H1 (cell line): Measurements from ENCODE around the gene SLC9A7. TPM values are rescaled to one million over a fixed set of nuclear protein-coding genes. Genes with fewer than 3 reads are reported as not detected.

Source experiments
- BCL11A ChIP-seq, 2 experiments: IDR thresholded peaks; one replicate each; pipeline ENCODE4 v1.6.1; 2011; ENCODE audit warnings: low read depth in 2 of 2, low read length in 2 of 2, mild to moderate bottlenecking in 2 of 2
- CBX5 ChIP-seq: fragments of 300-800, 300-1000 bp; sonication (generic); IDR thresholded peaks from 2 replicates; pipeline ENCODE4 v1.7.1; 2016; ENCODE audit warnings: antibody characterized with exemption, low read length, low read depth
- GTF2F1 ChIP-seq: IDR thresholded peaks from 2 replicates; pipeline ENCODE4 v1.6.1; 2012; ENCODE audit warnings: low read depth, low read length, improper control_type of control experiment, borderline replicate concordance
- RAD21 ChIP-seq, 2 experiments: IDR thresholded peaks in 1 of 2; conservative IDR thresholded peaks in 1 of 2; 2 replicates each; pipeline ENCODE4 v1.6.1; 2011; ENCODE audit warnings: low read depth in 2 of 2, low read length in 2 of 2, improper control_type of control experiment in 1 of 2, inconsistent platforms in 1 of 2, mild to moderate bottlenecking in 1 of 2, moderate library complexity in 1 of 2
- RXRA ChIP-seq: IDR thresholded peaks from 2 replicates; pipeline ENCODE4 v1.6.1; 2011; ENCODE audit warnings: low read depth, mild to moderate bottlenecking, low read length, moderate library complexity; ENCODE audit not compliant: insufficient read depth
- SIRT6 ChIP-seq: IDR thresholded peaks from one replicate; pipeline ENCODE4 v1.7.1; 2012; ENCODE audit warnings: low read length, inconsistent platforms
- SP4 ChIP-seq: IDR thresholded peaks from 2 replicates; pipeline ENCODE4 v1.6.1; 2012; ENCODE audit warnings: low read length, inconsistent platforms
- YY1 ChIP-seq: IDR thresholded peaks from 2 replicates; pipeline ENCODE4 v1.6.1; 2011; ENCODE audit warnings: low read depth, mild to moderate bottlenecking, low read length
- polyA plus RNA-seq, 7 experiments: library from polyadenylated mRNA; depleted of rRNA in 3 of 7; stranded (reverse) in 5 of 7; unstranded in 2 of 7; fragments of >200 nt in 5 of 7; fragments of 200-250 nt in 2 of 7; gene quantifications; 1 replicate in 5 of 7; 2 replicates in 1 of 7; 4 replicates in 1 of 7; pipeline versions ENCODE4 v1.2.1 to v1.2.3, GENCODE V29; 2011 to 2013; ENCODE audit warnings: missing spikeins in 2 of 7, mixed read lengths in 2 of 7
- total RNA-seq: library from RNA; stranded (reverse); fragmentation: NEBNext Ultra II Directional; extraction: Animal tissue kit (Norgen Biotek cat#: 25700); gene quantifications from 2 replicates; pipeline ENCODE4 v1.2.1, GENCODE V29; 2021
- TF ChIP-seq, protein P1 (sequence below): IDR thresholded peaks from 2 replicates; pipeline ENCODE4 v1.6.1; 2011; ENCODE audit warnings: low read length, improper control_type of control experiment

The SLC9A7 gene
- total and polyA plus RNA-seq, 2 of the 8 experiments (the other 6 are each of a cell fraction or from before 2014, with no cell fraction given): 6.7 to 17.2 TPM

- TF ChIP-seq SIRT6 (no peak), RAD21 (IDR thresholded peaks at IDR 0.05 in 1 of 2, conservative IDR thresholded peaks at IDR 0.05 in 1 of 2; ENCODE audit: low read depth in 2 of 2, low read length in 2 of 2) (no peak), SP4 (no peak), RXRA (no peak), CBX5 (no peak), YY1 (no peak), GTF2F1 (no peak), BCL11A (IDR thresholded peaks at IDR 0.05; ENCODE audit: low read depth in 2 of 2, low read length in 2 of 2) (no peak)
- TF ChIP-seq, protein P1, sequence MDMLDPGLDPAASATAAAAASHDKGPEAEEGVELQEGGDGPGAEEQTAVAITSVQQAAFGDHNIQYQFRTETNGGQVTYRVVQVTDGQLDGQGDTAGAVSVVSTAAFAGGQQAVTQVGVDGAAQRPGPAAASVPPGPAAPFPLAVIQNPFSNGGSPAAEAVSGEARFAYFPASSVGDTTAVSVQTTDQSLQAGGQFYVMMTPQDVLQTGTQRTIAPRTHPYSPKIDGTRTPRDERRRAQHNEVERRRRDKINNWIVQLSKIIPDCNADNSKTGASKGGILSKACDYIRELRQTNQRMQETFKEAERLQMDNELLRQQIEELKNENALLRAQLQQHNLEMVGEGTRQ: no peak
- TF ChIP-seq, all 59 proteins: peak for 0
Measured at GRCh38 chrX:46597771-46598170, 161.1 kb downstream of the SLC9A7 start (continued).
